Measurements from ENCODE around the gene RETREG1. TPM values are rescaled to one million over a fixed set of nuclear protein-coding genes. Genes with fewer than 3 reads are reported as not detected.

RETREG1 gene
- total RNA-seq, 1 donor from 2014 or later, result 5.9 TPM

GRCh38 chr5:16528382-16529110 lies 88.3 kb downstream of the RETREG1 start:
- no peak for DNase-seq (ENCODE audit: low spot score)

- DNase-seq (ENCODE audit: low spot score), result no peak
Measured at GRCh38 chr5:16525651-16526050, 91.1 kb downstream of the RETREG1 start.

DNA sequence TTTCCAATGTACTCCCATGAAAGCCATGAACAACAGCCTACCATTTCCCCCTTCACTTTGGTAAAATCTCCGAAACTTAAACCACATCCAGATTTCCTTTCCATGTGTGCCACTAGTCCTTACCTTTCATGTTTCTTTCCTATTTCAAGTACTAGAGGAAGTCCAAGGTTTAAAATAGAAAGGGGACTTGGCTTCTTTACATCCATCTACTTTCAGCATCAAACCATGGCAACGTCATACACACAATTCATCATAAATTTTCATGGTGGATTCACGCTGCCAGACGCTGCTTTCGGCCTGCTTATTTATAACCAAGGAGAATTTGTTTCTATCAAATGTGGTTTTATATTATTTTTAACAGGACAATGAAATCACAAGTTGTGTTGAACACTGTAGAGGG lies 92.5 kb downstream of the RETREG1 start:
- DNase-seq (ENCODE audit: low spot score), result no peak

DNA sequence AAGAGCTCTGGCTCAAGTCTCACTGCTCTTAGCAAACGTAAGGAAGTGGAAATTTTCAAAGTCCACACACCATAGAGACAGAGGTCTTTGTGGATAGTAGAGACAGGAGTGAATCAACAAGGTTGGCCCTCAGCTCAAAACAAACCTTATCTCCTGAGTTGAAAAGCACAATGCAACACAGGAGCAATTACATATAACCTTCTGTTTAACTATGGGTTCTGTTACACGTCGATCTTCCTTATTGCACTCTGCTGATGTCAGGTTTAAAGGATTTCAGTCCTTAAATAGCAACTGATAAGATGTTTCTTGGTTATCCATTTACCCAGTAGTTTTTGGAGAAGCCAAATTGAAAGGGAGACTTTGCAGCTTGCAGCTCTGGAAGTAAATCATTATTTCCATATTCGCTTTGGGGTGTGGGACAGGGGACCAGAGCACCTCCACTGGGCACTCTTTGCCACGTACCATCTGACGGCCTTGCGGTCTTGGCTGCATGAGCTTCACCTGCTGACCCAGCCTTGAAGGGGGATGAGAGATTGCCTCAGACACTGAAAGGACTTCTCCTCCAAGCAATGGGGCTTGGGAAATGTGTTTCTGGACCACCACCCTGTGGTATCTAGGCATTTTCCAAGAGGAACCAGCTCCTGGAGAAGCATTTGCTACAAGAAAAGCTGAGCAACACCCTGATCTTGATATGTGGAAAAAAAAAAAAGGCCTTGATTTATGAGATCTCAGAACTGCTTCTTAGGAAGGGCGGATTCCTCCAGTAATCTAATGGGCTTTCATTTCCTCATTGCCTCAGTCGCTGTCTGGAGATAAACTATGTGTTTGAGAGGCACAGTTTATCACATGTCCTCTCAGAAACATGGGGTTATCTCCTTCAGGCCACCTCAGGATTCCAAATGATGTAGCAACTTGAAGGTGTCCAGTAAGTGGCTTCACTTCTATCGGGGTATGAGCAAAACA lies 95.0 kb downstream of the RETREG1 start:
- no peak for DNase-seq (ENCODE audit: low spot score)

DNA sequence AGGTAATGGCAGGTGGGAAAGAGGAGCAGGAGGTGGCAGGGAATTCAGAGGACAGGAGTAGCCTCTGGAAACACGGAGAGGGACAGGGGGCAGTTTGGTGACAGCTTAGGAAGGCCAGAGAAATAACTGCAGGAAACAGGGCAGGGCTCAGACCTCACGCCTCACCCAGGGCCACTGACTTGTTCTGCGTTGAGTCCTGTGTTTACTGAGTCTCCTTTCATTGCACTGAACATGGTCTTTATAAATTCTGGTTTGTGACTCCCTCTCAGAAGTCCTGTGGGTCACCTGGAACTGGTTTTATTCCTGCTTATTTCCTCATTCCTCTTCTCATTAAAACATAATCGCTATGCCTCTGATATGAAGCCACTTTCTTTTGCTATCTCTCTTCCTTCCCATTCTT lies 96.0 kb downstream of the RETREG1 start:
- no peak for DNase-seq (ENCODE audit: low spot score)

GRCh38 chr5:16519435-16519834 lies 97.4 kb downstream of the RETREG1 start:
- DNase-seq (ENCODE audit: low spot score), result no peak

GRCh38 chr5:16518606-16519005 lies 98.2 kb downstream of the RETREG1 start:
- DNase-seq (ENCODE audit: low spot score), result no peak

DNA sequence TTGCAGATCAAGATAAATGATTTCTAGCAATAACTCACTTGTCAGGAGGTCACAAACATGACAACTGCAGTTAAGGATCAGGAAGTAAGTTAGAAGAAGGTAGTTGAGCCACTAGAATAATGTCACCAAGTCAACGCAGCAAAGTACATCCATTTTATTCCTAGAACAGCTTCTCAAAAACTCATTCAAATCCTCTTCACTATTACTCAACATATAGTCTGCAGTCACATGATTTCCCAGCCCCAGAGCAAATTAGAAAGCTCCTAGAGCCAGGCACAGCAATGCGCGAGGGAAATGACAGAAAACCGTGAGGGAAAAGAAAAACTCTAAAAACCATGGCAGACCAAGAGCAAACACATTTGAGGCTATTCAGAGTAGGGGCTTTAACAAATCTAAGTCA lies 101.3 kb downstream of the RETREG1 start:
- DNase-seq (ENCODE audit: low spot score), result no peak

DNA sequence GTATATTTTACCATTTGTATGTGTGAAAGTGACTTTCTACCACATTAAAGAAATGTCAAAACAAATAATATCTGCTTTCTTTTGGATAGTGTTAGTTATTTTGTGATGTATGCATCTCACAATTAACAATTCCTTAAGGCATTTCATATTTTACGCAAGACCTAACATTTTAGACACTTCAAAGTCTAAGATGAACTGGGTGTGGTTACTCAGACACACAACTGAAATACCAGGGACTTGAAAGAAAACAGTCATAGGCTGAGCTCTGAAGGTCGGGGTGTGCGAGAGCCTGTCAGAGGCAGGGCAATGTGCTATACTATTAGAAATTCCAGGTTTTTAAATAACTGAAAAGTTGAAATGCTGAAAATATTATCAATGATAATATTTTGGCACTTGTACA lies 106.7 kb downstream of the RETREG1 start:
- no peak for DNase-seq (ENCODE audit: low spot score)

- DNase-seq (ENCODE audit: low spot score), result no peak
Measured at GRCh38 chr5:16508730-16509531, 107.9 kb downstream of the RETREG1 start.

DNA sequence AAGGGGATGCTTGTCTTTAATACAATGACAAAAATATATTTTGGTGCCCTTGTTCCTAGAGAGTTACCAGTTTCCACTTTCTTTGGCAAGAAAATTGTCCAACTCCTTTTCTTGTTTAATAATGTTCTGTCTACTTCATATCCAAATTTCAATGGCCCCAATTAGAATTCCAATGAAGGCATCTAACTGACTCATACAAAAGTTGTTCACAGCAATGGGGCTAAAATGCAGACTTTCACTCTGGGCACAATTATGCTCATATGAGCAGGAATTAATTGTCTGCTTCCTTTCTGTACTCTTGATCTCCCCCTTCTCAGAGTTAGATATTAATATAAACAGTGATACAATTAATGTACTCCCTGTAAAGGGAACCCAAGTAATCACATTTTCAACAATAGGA lies 109.1 kb downstream of the RETREG1 start:
- DNase-seq (ENCODE audit: low spot score), result no peak

DNA sequence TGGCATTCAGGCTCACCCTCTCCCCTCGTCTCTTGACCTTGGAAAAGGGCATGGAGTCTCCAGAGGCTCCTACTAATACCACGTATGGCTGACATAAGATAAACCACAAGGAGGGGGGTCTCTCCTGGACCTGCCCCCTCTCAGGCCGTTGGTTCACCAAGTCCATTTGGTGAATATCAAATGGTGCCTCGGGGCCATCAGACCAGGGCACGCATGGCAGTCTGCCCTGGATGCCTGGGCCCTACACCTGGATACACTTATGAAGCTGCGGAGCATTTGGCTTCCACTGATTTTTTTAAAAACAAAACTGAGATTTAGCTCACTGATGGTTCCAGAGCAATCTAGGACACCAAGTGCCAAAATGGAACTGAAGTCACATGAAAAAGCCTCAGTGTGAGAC lies 110.9 kb downstream of the RETREG1 start:
- no peak for DNase-seq (ENCODE audit: low spot score)

DNA sequence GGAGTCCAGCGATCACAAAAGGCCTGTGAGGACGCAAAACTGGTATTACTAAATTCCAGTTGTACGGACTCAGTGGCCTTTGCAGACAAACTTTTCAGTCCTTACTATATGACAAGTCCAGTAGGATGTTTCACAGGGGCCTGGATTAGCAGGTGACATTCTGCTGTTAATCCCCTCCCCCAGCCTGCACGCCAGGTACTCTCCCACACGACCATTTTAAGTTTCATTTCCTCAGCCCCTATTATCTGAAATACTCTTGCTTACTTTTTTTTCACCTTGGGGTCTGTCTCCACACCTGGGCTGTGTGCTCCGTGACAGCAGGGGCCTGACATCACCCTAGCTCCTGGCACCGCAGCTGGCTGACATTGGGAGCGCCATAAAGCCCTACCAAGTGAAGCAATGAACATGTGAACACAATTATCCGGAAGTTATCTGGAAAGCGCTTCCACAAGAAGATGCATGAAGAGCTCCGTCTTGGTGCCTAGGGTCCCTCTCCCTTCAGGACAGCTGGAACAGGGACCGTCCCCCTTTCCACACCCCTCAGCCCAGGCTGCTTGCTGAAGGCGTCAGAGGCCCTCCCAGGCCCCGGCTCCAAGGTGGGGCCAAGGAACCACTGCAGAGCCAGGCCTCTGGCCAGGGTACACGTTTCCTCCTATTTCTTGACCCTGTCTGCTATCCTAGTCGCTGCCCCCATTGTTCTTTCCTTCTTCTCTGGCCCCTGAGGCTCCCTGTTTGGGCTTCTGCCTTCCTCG lies 111.5 kb downstream of the RETREG1 start:
- no peak for DNase-seq (ENCODE audit: low spot score)

GRCh38 chr5:16504571-16504970 lies 112.2 kb downstream of the RETREG1 start:
- no peak for DNase-seq (ENCODE audit: low spot score)

- no peak for DNase-seq (ENCODE audit: low spot score)
Measured at GRCh38 chr5:16502866-16503265, 113.9 kb downstream of the RETREG1 start.

DNA sequence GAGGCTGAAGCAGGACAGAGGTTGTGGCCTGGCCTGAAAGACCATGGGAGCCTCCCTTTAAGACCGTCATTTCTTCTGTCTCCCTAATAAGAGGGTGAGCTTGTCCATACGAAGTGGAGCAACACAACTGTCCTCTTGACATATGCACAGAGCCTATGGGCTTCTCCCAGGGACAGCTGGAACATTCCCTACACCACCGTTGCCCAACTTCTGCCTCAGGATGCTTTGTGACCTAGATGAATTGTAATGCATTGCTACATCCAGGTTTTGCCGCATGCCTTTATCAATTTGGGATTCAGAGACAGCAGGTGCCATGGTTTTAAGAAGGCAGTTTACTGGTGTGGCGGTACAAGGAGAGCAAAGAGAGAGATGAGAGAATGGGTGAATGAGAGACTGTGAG lies 116.8 kb downstream of the RETREG1 start:
- DNase-seq (ENCODE audit: low spot score), result no peak

DNA sequence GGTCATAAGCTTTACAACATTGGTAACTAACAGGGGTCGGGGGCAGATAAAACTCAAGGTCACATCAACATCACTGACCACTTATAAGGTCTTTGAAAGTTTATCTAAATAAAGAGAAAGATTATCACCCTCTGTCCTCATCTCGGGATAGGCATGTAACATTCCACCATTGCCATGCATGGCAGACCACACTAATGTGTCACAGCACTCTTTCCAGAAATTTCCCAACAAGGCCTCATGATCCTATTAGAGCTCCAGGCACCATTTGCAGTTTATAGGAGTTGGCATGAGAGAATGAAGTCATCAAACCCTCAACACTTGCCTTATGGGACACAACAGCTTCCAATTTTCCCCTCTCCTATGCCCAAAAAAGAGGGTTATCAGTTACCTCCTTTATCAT lies 119.3 kb downstream of the RETREG1 start:
- no peak for DNase-seq (ENCODE audit: low spot score)

DNA sequence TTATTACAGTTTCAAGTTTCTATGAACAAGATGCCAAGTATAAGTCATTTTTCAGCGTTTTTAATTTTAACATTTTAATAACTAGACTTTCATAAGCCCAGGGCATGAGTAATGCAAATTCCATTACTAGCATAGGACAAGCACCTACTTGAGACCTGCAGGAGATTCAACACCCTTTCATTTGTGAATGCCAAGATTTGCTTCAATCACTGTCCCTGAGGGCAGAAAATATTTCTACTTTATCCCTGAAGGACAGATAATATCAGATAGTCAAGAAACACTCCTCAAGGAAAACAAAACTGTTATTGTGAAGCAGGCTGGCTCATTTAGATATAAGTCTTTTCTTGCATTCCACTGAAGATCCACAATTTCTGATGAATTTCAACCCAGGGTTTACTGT lies 123.5 kb downstream of the RETREG1 start:
- no peak for DNase-seq (ENCODE audit: low spot score)

GRCh38 chr5:16492398-16493140 lies 124.2 kb downstream of the RETREG1 start:
- DNase-seq (ENCODE audit: low spot score), result no peak

GRCh38 chr5:16490911-16491310 lies 125.9 kb downstream of the RETREG1 start:
- DNase-seq (ENCODE audit: low spot score), result no peak

- DNase-seq (ENCODE audit: low spot score), result no peak
Measured at GRCh38 chr5:16489322-16489791, 127.4 kb downstream of the RETREG1 start.
